ENCODE data around the gene ERGIC3. TPM values are rescaled to one million over a fixed set of nuclear protein-coding genes. Genes with fewer than 3 reads are reported as not detected.

The ERGIC3 gene
- total and polyA plus RNA-seq, 2 of the 4 experiments (the other 2 are of a cell fraction), result 434 to 438 TPM

- in situ Hi-C loops (cut with MboI; ENCODE audit: low sequenced_read_pairs), result no loop called here
- Histone ChIP-seq H3K4me2 (ENCODE audit: low read depth, low read length) (no peak overlapping the region), H4K5ac (ENCODE audit: low read depth, low read length) (no peak overlapping the region), H3K27me3 (ENCODE audit: control insufficient read depth, insufficient read depth, low read length) (peaks cover 55% of the 10 kb centered on the region), H2BK120ac (ENCODE audit: low read depth, low read length) (no peak overlapping the region), H2AFZ (replicated peaks; ENCODE audit: low read length, poor library complexity) (no peak overlapping the region), H3K4me3 (ENCODE audit: insufficient read depth, low read depth, low read length) (no peak overlapping the region), H3K9me3 (ENCODE audit: control insufficient read depth, insufficient read depth, low read length) (no peaks in the 10 kb centered on the region), H3K14ac (replicated peaks; ENCODE audit: low read depth, low read length) (no peak overlapping the region), H2BK5ac (ENCODE audit: low read depth, low read length, poor library complexity, severe bottlenecking) (no peak overlapping the region), H2AK5ac (ENCODE audit: low read depth, low read length) (no peak overlapping the region), H3K23ac (ENCODE audit: low read depth, low read length) (no peak overlapping the region), H4K20me1 (ENCODE audit: insufficient read depth, low read length) (no peaks in the 10 kb centered on the region; the same call in 1 of the 2 replicates), H2AK9ac (replicated peaks; ENCODE audit: low read depth, low read length, poor library complexity) (no peak overlapping the region), H3K4ac (ENCODE audit: low read depth, low read length) (no peak overlapping the region), H3K56ac (ENCODE audit: extremely low read depth, insufficient read depth, low read length) (no peak overlapping the region), H3K36me3 (ENCODE audit: control insufficient read depth, insufficient read depth, low read length) (no peaks in the 10 kb centered on the region), H2BK15ac (ENCODE audit: low read depth, low read length) (no peak overlapping the region), H3K18ac (ENCODE audit: low read depth, low read length) (no peak overlapping the region), H3K9ac (ENCODE audit: low read depth, low read length) (no peak overlapping the region), H3K79me1 (ENCODE audit: low read depth in 1 of 2, low read length in 2 of 2) (no peaks in the 10 kb centered on the region), H4K8ac (ENCODE audit: low read depth in 2 of 2, low read length in 2 of 2) (no peak overlapping the region), H4K91ac (ENCODE audit: insufficient read depth, low read depth, low read length) (no peak overlapping the region), H3K4me1 (ENCODE audit: control insufficient read depth, insufficient read depth, low read length) (peaks cover 3% of the 10 kb centered on the region), H2BK20ac (ENCODE audit: low read depth, low read length) (no peak overlapping the region), H3K27ac (ENCODE audit: insufficient read depth, low read length) (no peak overlapping the region), H3K9me1 (ENCODE audit: insufficient read depth, low read length) (no peaks in the 10 kb centered on the region)
- TF ChIP-seq CEBPB (IDR thresholded peaks at IDR 0.05; ENCODE audit: low read depth, low read length), result no peak
- no peak for TF ChIP-seq ELK1 (IDR thresholded peaks at IDR 0.05; ENCODE audit: borderline replicate concordance, low read depth, low read length)
- TF ChIP-seq, protein P1, sequence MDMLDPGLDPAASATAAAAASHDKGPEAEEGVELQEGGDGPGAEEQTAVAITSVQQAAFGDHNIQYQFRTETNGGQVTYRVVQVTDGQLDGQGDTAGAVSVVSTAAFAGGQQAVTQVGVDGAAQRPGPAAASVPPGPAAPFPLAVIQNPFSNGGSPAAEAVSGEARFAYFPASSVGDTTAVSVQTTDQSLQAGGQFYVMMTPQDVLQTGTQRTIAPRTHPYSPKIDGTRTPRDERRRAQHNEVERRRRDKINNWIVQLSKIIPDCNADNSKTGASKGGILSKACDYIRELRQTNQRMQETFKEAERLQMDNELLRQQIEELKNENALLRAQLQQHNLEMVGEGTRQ (IDR thresholded peaks at IDR 0.05; ENCODE audit: low read depth, low read length), result no peak
- TF ChIP-seq BHLHE40 (IDR thresholded peaks at IDR 0.05; ENCODE audit: low read depth, low read length), result no peak
- TF ChIP-seq CTCF (conservative IDR thresholded peaks at IDR 0.05; ENCODE audit: low read depth, low read length), result no peak
- no peak for TF ChIP-seq MAFK (IDR thresholded peaks at IDR 0.05; ENCODE audit: low read depth, low read length)
- no peak for TF ChIP-seq MXI1 (IDR thresholded peaks at IDR 0.05; ENCODE audit: borderline replicate concordance, low read depth, low read length)
- no TSS peak for BruUV-seq (replicated peaks)
- dilution Hi-C loops (cut with HindIII; ENCODE audit: low sequenced_read_pairs, unreplicated experiment), result no loop called here
- no CpG with 5 or more reads among the region's 7 CpGs for WGBS, 2 experiments (ENCODE audit: extremely low coverage in 2 of 2, insufficient read length in 1 of 2)
- DNase-seq (no peak), ATAC-seq (ENCODE audit: low read depth) (no peak)
- intact Hi-C loops (cut with micrococcal nuclease), result no loop called here
- ChIA-PET POLR2A (ENCODE audit: unreplicated experiment) (interaction anchor here (0.6 kb wide), 1 partner anchor 9 kb away, joined by 10 read pairs; no protein-coding TSS in a partner anchor), CTCF (no interaction called here)
Measured at GRCh38 chr20:35598476-35598875, 56.6 kb downstream of the ERGIC3 start.

Data from IMR-90 (cell line).